A673 (cell line): ENCODE data around the gene GAMT. TPM values are rescaled to one million over a fixed set of nuclear protein-coding genes. Genes with fewer than 3 reads are reported as not detected.
"Not testable (repeated sequence)": the region's sequence is repeated elsewhere in the genome, so short reads cannot be mapped to it uniquely, and the experiment has no call there.

Experiments used
- BruUV-seq: library from RNA; stranded (reverse); fragments of 400-500 nt; replicated peaks from 2 replicates; lab custom pipeline; 2021; lab: Mats Ljungman, UMichigan
- CTCF ChIA-PET: fragments of 300-600 bp; sonication (Branson Sonifier 250); formaldehyde crosslinking; loops from one replicate; lab custom pipeline; 2022; ENCODE audit warnings: antibody characterized with exemption; lab: Charles Lee
- POLR2A ChIA-PET: fragments of 300-600 bp; sonication (Branson Sonifier 250); formaldehyde crosslinking; loops from one replicate; lab custom pipeline; 2022; ENCODE audit warnings: antibody characterized with exemption; ENCODE audit not compliant: low non-redundant PET; lab: Charles Lee
- DNase-seq: peaks from one replicate; pipeline ENCODE4 v3.0.0-alpha.2; 2015; ENCODE audit warnings: low spot score
- H3K27ac ChIP-seq: fragments of 200-600 bp; sonication (generic); 2 replicates; pipeline ENCODE4 v1.5.1; 2016; ENCODE audit warnings: mixed run types, low read depth, mild to moderate bottlenecking, mixed read lengths, antibody characterized with exemption, low read length; ENCODE audit not compliant: poor library complexity, severe bottlenecking
- H3K27me3 ChIP-seq: fragments of 200-600 bp; sonication (generic); replicated peaks from 2 replicates; pipeline ENCODE4 v1.6.1; 2017; ENCODE audit warnings: mixed run types, low read depth, mild to moderate bottlenecking, mixed read lengths, antibody characterized with exemption, low read length; ENCODE audit not compliant: insufficient read depth, poor library complexity
- H3K36me3 ChIP-seq: fragments of 200-600 bp; sonication (generic); 2 replicates; pipeline ENCODE4 v1.6.1; 2016; ENCODE audit warnings: mixed run types, mild to moderate bottlenecking, mixed read lengths, antibody characterized with exemption, low read length; ENCODE audit not compliant: insufficient read depth, poor library complexity, severe bottlenecking
- H3K4me1 ChIP-seq: fragments of 200-600 bp; sonication (generic); 2 replicates; pipeline ENCODE4 v1.6.1; 2017; ENCODE audit warnings: mixed run types, mild to moderate bottlenecking, mixed read lengths, antibody characterized with exemption, low read length; ENCODE audit not compliant: insufficient read depth, poor library complexity, severe bottlenecking
- H3K4me3 ChIP-seq: fragments of 200-600 bp; sonication (generic); 2 replicates; pipeline ENCODE4 v1.5.1; 2016; ENCODE audit warnings: low read depth, mixed run types, mild to moderate bottlenecking, mixed read lengths, low read length; ENCODE audit not compliant: poor library complexity, severe bottlenecking
- H3K9me3 ChIP-seq: fragments of 200-600 bp; sonication (generic); 2 replicates; pipeline ENCODE4 v1.6.1; 2016; ENCODE audit warnings: mixed run types, low read depth, mild to moderate bottlenecking, mixed read lengths, antibody characterized with exemption, low read length; ENCODE audit not compliant: poor library complexity, severe bottlenecking
- CTCF ChIP-seq: fragments of 300-800, 200-600 bp; sonication (generic); conservative IDR thresholded peaks from 2 replicates; pipeline ENCODE4 v1.5.1; 2017; ENCODE audit warnings: low read depth, mild to moderate bottlenecking, antibody characterized with exemption, low read length, moderate library complexity, mixed read lengths
- EZH2 ChIP-seq: fragments of 200-600 bp; sonication (generic); IDR thresholded peaks from 2 replicates; pipeline ENCODE4 v1.6.1; 2017; ENCODE audit warnings: borderline replicate concordance, low read depth, mild to moderate bottlenecking, mixed read lengths, antibody characterized with exemption, low read length; ENCODE audit not compliant: poor library complexity, severe bottlenecking
- intact Hi-C: fragments of 100-400 bp; cut with micrococcal nuclease; formaldehyde crosslinking; loops from one replicate; pipeline ENCODE4 v1.10.0; 2022; ENCODE audit not compliant: unreplicated experiment
- total RNA-seq: library from RNA; stranded (reverse); gene quantifications from 2 replicates; pipeline ENCODE4 v1.2.3, GENCODE V29; 2021

Gene GAMT
- total RNA-seq, 1 experiment from 2014 or later = 18.8 TPM

GRCh38 chr19:1421958-1422305 lies 20.6 kb upstream of the GAMT start:
- POLR2A ChIA-PET = interaction anchor here (0.6 kb wide), 1 partner anchor 184 kb away, joined by 3 read pairs; no protein-coding TSS in a partner anchor
- DNase-seq = no peak
- Histone ChIP-seq H3K4me1 (peaks cover 2% of the 10 kb centered on the region), H3K9me3 (no peaks in the 10 kb centered on the region), H3K36me3 (peaks cover 96% of the 10 kb centered on the region), H3K27me3 (no peaks in the 10 kb centered on the region), H3K27ac (no peak overlapping the region), H3K4me3 (no peak overlapping the region)
- intact Hi-C loops = no loop called here
- BruUV-seq = no TSS peak
- CTCF ChIA-PET = no interaction called here
- TF ChIP-seq CTCF = no peak
- no peak for TF ChIP-seq EZH2

GRCh38 chr19:1421218-1421957 lies 20.0 kb upstream of the GAMT start:
- intact Hi-C loops = no loop called here
- no TSS peak for BruUV-seq
- POLR2A ChIA-PET = interaction anchor here (0.6 kb wide), 1 partner anchor 185 kb away, joined by 3 read pairs; no protein-coding TSS in a partner anchor
- CTCF ChIA-PET = no interaction called here
- Histone ChIP-seq H3K4me3 (no peak overlapping the region), H3K36me3 (peaks cover 90% of the 10 kb centered on the region), H3K4me1 (peaks cover 8% of the 10 kb centered on the region), H3K27ac (no peak overlapping the region), H3K27me3 (no peaks in the 10 kb centered on the region), H3K9me3 (no peaks in the 10 kb centered on the region)
- no peak for DNase-seq
- no peak for TF ChIP-seq CTCF

- Histone ChIP-seq H3K4me3 (no peak overlapping the region), H3K27ac (no peak overlapping the region), H3K36me3 (peaks cover 82% of the 10 kb centered on the region), H3K27me3 (no peaks in the 10 kb centered on the region), H3K9me3 (no peaks in the 10 kb centered on the region), H3K4me1 (peaks cover 16% of the 10 kb centered on the region)
- no TSS peak for BruUV-seq
- intact Hi-C loops = no loop called here
- no peak for TF ChIP-seq EZH2
- TF ChIP-seq CTCF = no peak
- ChIA-PET CTCF (no interaction called here), POLR2A (interaction anchor here (0.6 kb wide), 1 partner anchor 221 kb away, joined by 5 read pairs; no protein-coding TSS in a partner anchor)
- no peak for DNase-seq
These were observed 19.2 kb upstream of the GAMT start for GRCh38 chr19:1420590-1420989.

- POLR2A ChIA-PET = interaction anchor here (0.6 kb wide), 1 partner anchor 221 kb away, joined by 5 read pairs; no protein-coding TSS in a partner anchor
These were observed 18.7 kb upstream of the GAMT start for GRCh38 chr19:1420085-1420484.

More at GRCh38 chr19:1420085-1420484, 18.7 kb upstream of the GAMT start:
- intact Hi-C loops, BruUV-seq, CTCF ChIA-PET, DNase-seq, H3K4me3 ChIP-seq, H3K9me3 ChIP-seq, H3K27ac ChIP-seq, H3K27me3 ChIP-seq: not testable (repeated sequence)
- Histone ChIP-seq H3K36me3 (peaks cover 77% of the 10 kb centered on the region), H3K4me1 (peaks cover 20% of the 10 kb centered on the region)
